Measurements from ENCODE around the gene ADAMTS1. TPM values are rescaled to one million over a fixed set of nuclear protein-coding genes. Genes with fewer than 3 reads are reported as not detected.

ADAMTS1 gene
- total and polyA plus RNA-seq, 9 donors = 93.7 to 532 (median 282) TPM

GRCh38 chr21:26840912-26841311 is 4.3 kb downstream of the ADAMTS1 start:
- Histone ChIP-seq H3K4me1 (ENCODE audit: insufficient read depth) (peaks cover 9% of the 10 kb centered on the region), H3K36me3 (no peaks in the 10 kb centered on the region), H3K9me3 (no peaks in the 10 kb centered on the region), H3K27me3 (no peaks in the 10 kb centered on the region), H3K4me3 (peak overlapping the region; percentile 87), H3K27ac (peak overlapping the region in 1 of 2 donors; percentile 10)
- intact Hi-C loops (cut with DNase I) = loop anchor here in 3 of 4 donors (10.0 kb wide), 3 partner anchors 46 to 1904 kb away; no protein-coding TSS in a partner anchor
- peak; percentile 37 to 78 (median 63) for DNase-seq
- TF ChIP-seq POLR2A (IDR thresholded peaks at IDR 0.05) (no peak), EP300 (IDR thresholded peaks at IDR 0.05) (no peak), CTCF (IDR thresholded peaks at IDR 0.05) (no peak)
- 60 to 73% (median 68%) methylated on average over 7 of the region's 7 CpGs for WGBS, 3 donors

GRCh38 chr21:26840201-26840600 is 5.0 kb downstream of the ADAMTS1 start:
- no peaks in the 10 kb centered on the region for H3K36me3 ChIP-seq
- peaks cover 9% of the 10 kb centered on the region for H3K4me1 ChIP-seq (ENCODE audit: insufficient read depth)
- peak overlapping the region; percentile 2 for H3K4me3 ChIP-seq
- peak overlapping the region in 1 of 2 donors; percentile 10 for H3K27ac ChIP-seq
- peak in 4 of 5 donors; percentile 31 to 50 (median 41) for DNase-seq
- WGBS, 3 donors = 76 to 85% (median 80%) methylated on average over 10 of the region's 10 CpGs
- H3K27me3 ChIP-seq = no peaks in the 10 kb centered on the region
- TF ChIP-seq POLR2A (IDR thresholded peaks at IDR 0.05) (no peak), EP300 (IDR thresholded peaks at IDR 0.05) (no peak), CTCF (IDR thresholded peaks at IDR 0.05) (no peak)
- no peaks in the 10 kb centered on the region for H3K9me3 ChIP-seq
- intact Hi-C loops (cut with DNase I) = loop anchor here in 3 of 4 donors (10.0 kb wide), 3 partner anchors 45 to 1905 kb away; no protein-coding TSS in a partner anchor

- WGBS, 3 donors = 69 to 81% (median 78%) methylated on average over 3 of the region's 3 CpGs
- no peak overlapping the region for H3K27ac ChIP-seq
- no peaks in the 10 kb centered on the region for H3K36me3 ChIP-seq
- H3K9me3 ChIP-seq = no peaks in the 10 kb centered on the region
- no peaks in the 10 kb centered on the region for H3K27me3 ChIP-seq
- no peak overlapping the region for H3K4me3 ChIP-seq
- H3K4me1 ChIP-seq (ENCODE audit: insufficient read depth) = peaks cover 9% of the 10 kb centered on the region
- TF ChIP-seq CTCF (IDR thresholded peaks at IDR 0.05) = peak in 1 of 3 donors; percentile 7
- no peak for TF ChIP-seq POLR2A (IDR thresholded peaks at IDR 0.05)
- peak in 1 of 5 donors; percentile 33 for DNase-seq
- intact Hi-C loops (cut with DNase I) = no loop called here
Measured at GRCh38 chr21:26837539-26837938, 7.7 kb downstream of the ADAMTS1 start.

GRCh38 chr21:26836528-26836927 is 8.7 kb downstream of the ADAMTS1 start:
- intact Hi-C loops (cut with DNase I) = no loop called here
- TF ChIP-seq CTCF (IDR thresholded peaks at IDR 0.05) (no peak), POLR2A (IDR thresholded peaks at IDR 0.05) (peak; percentile 13), EP300 (IDR thresholded peaks at IDR 0.05) (no peak)
- H3K36me3 ChIP-seq = no peaks in the 10 kb centered on the region
- H3K27me3 ChIP-seq = no peaks in the 10 kb centered on the region
- no peaks in the 10 kb centered on the region for H3K9me3 ChIP-seq
- peaks cover 9% of the 10 kb centered on the region for H3K4me1 ChIP-seq (ENCODE audit: insufficient read depth)
- peak in 2 of 5 donors; percentile 24 to 41 for DNase-seq
- WGBS, 3 donors = 64 to 85% (median 83%) methylated on average over 3 of the region's 3 CpGs
- H3K4me3 ChIP-seq = no peak overlapping the region
- no peak overlapping the region for H3K27ac ChIP-seq
